ENCODE measurements around the gene REG1A.

REG1A gene

DNA sequence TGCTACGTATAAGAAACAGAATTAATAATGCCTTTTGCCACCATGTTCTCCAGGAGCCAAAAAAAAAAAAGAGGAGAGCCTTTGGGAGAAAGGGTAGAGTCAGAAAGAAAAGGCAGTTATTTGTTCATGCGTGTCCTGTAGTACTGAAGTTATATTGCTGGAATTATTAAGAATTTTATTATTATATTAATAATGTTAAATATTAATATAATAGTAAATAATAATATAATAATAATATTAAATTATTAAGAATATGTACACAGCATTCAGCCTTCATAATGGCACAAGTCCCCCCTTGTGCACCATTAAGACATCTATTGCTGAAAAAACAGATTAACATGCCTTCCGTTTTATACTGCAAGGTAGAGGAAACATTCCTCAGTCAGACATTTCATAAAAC, 8.1 kb downstream of the REG1A start:
- no peak for DNase-seq

DNA sequence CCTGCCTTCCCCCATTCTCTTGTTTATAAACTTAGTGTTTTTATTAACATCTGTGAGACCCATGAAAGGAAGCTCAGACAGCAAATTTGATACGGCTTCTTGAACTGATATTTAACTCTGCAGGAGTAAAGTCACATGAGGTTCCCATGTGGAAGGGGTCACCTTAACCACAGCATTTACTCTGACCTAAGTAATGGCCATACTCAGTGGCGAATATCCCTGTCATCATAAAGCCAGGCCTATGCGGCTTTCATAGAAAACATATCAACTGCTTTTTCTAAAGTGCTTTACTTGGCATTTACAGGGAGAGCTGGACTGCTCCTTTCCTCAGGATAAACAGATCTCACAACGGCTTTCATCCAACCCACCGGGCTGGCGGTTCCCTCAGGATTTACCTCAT, 9.0 kb downstream of the REG1A start:
- no peak for DNase-seq

DNA sequence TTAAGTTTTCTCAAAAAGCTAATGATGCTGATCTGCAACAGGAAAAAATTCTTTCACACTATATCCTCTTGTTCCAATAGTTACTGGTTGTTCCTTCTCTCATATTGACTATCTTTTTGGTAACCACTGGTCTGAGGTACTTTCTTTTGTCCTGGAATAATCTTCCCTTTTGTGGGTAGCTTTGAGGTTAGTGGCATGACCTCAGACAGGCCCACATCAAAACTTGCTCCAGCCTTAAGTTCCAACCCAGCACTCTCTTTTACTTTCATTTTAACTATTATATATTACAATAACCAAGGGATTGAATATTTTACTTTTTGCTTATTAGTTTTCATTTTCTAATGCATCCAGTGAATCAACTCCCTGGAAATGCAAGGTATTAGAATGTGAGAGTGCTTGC, 9.5 kb downstream of the REG1A start:
- no peak for DNase-seq

DNA sequence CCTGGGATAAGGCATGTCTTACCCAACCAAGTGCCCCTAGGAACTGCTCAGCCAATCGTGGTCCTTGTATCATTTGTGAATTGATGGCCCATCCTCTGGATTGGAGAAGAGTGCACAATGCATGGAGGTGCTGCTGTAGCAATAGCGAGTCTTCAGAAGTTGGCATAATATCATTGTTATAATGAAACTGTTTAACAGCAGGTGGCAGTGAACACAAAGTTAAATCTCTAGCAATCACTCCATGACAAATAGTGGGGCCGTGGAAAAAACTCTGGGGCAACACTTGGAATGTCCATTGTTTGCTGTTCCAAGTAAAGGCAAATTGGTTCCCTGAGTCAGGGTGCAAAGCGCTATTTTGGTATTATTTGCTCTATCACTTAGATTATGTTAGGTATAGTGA, 11.4 kb downstream of the REG1A start:
- no peak for DNase-seq

DNA sequence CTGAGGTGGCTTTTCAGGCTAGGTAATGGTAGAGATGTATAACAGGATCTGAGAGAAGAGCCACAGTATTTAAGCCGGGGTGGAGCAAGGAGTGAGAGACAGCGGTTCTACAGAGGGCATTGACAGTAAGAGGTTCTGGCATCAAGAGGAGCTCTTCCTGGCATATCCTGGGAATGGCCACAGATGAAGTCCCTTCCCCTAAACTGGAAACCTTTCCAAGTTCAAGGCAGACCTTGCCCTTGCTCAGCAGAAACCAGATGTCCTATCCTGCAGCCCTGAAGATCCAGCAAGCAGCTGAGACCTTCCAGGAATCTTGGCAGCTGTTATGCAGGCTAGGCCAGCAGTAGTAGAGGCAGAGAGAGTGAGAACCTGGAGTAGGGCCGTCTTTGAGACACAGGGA, 18.1 kb downstream of the REG1A start:
- no peak for DNase-seq

DNA sequence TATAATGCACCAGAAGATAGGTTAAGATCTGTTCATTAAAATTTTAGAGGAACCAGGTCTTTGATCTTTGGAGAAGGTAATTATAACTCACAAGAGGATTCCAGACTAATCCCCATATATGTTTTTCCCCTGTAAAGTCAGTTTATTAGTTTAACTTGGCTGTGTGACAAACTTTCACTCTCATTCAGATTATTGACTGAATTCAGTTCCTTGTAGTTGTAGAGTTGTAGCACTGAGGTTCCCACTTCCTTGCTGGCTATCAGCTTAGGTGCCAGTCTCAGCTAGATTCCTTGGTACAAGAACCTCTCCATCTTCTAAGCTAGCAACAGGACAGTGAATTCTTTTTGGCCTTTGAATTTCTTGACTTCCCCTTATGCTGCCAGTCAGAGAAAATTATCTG, 19.1 kb downstream of the REG1A start:
- no peak for DNase-seq

DNA sequence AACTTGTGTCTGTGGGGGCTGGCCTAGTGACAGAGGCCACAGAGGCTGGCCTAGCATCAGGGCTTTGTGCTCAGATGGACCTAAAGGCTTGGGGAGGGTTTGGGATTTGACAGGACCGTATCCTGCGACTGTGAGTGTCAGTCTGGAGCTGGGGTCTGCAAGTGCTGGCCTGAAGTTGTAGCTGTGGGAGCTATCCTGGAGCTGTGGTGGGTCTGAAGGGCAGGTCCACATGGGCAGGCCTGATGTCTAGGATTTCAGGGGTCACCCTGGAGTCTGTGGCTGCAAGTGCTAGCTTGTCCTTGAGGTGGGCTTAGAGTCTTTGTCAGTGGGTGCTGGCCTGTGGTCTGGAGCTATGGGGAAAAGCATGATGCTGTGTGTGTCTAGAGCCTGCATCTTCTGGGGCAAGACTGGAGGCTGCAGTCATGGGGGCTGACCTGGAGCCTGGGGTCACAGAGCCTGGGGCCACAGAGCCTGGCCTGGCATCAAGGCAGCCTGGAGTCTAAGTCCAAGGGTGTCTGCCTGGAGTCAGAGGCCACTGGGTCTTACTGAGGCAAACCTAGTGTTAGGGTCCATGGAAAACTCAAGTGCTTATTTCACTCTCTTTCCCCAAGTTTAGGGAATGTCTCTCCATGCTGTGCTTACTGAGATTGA, 35.7 kb downstream of the REG1A start:
- no peak for DNase-seq

DNA sequence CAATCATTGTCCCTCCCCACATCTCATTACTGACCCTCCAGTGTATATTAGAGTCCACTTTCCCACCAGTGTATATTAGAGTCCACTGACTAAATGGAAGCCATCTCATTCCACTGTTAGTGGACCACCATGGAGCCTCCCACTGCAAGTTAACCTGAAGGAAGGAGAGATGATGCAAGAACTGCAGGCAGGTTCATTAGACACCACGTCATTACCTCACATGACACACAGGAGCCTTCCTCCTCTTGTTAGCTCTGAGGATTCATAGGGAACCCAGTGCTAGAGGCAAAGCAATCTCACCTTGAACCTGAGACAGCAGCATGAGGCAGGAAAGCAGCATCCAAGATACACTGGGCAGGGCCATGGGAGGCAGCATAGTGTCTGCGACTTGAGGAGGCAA, 38.7 kb downstream of the REG1A start:
- DNase-seq: no peak

DNA sequence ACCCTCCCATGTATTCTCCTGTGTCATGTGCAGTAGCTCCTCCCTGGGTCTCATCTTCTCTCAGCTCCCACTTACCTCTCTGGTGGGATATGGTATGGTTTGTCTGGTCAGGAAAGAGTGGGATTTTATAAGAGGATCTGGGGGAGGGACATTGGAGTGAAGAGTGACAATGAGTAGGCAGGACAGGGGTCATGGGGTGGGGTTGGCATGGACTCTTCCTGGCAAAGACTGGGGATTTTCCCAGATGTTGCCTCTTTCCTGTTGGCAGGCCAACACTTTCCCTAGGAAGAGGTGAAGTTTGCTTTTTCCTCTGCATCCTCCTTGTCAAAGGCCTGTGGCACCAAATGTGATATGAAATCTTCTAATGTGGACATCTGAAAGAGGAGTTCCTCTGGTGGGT, 39.4 kb downstream of the REG1A start, which contains the start of gene REG3A:
REG3A (minus strand) TSS at position 101 of the 400 bp plus-strand sequence. CDS start 348 bp downstream, outside the sequence.
- DNase-seq: no peak

DNA sequence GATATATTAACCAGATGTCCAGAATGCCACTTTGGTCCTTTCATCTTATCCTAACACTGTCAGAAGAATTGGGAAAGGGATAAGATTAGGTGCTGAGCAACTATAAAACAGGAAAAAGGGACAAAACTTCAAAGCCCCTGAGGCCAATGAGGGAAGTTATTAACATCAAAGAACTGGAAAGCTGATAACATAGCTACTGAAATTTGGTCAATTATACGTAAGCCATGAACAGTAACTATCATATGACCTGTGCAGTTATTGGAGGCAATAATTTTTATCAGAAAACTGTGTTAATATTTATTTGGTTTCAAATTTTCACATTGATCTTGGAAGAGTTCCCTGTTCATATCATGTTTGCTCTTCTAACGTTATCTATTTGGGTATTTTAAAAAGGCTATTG, 41.8 kb downstream of the REG1A start:
- DNase-seq: no peak

DNA sequence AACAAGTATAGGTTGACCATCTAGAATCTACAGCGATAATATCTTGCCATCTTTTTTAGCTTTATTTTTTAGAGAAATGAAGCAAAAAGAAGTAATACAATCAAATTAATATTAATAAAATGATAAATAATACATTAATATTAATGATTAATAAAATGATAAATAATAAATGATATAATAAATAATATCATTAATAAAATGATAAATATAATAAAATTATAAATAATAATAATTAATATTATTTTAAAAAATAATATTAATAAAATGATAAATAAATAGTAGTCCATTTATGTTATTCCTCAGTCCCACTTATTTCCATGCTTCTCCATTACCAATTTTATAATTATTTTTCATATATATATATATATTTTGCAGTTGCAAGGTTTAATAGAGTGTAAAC, 42.5 kb downstream of the REG1A start:
- no peak for DNase-seq

DNA sequence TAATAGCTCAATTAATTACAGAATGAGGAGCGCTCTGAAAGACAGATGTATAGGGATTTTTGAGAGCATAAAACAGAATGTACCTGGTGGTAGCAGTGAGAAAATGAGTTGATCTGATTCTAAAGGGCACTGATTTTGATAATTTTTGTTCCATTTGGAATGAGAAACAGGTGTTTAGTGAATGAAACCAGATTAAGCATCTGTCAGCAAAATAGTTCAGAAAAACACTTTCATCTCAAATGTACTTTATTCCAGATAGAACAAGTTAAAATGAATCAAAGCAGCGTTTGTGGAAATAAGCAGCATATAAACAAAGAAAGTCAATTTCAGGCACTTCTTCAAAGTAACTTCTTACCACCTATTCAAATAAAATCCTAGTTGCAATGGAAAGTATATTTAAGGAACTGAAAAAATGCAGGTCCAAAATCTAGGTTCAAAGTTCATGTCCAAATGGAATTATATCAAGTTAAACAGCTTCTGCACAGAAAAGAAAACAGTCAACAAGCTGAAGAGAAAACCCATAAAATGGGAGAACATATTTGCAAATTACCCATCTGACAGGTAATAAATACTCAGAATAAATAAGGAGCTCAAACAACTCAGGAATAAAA, 51.2 kb downstream of the REG1A start:
- no peak for DNase-seq

Data from NCI-H2171 treated with DMSO at 0.1 percent for 48 hours (cell line).